ENCODE data around the gene ALDH3B2.
"Not testable (repeated sequence)": the region's sequence is repeated elsewhere in the genome, so short reads cannot be mapped to it uniquely, and the experiment has no call there.

ALDH3B2 gene

GRCh38 chr11:67685641-67686332 lies 11.4 kb upstream of the ALDH3B2 start:
- not testable (repeated sequence) for DNase-seq

GRCh38 chr11:67682126-67683034 lies 8.0 kb upstream of the ALDH3B2 start:
- DNase-seq, result not testable (repeated sequence)

GRCh38 chr11:67680696-67681470 lies 6.5 kb upstream of the ALDH3B2 start:
- DNase-seq, result no peak

GRCh38 chr11:67675058-67675747 lies 780 bp upstream of the ALDH3B2 start:
- no peak for DNase-seq

GRCh38 chr11:67673902-67674301 lies 521 bp downstream of the ALDH3B2 start:
- no peak for DNase-seq

GRCh38 chr11:67673358-67673757 lies 1.1 kb downstream of the ALDH3B2 start:
- no peak for DNase-seq

GRCh38 chr11:67671211-67671520 lies 3.3 kb downstream of the ALDH3B2 start:
- no peak for DNase-seq

GRCh38 chr11:67670316-67671210 lies 3.9 kb downstream of the ALDH3B2 start:
- DNase-seq, result no peak

GRCh38 chr11:67668192-67668551 lies 6.3 kb downstream of the ALDH3B2 start:
- DNase-seq, result no peak

GRCh38 chr11:67667490-67668191 lies 6.8 kb downstream of the ALDH3B2 start:
- DNase-seq, result no peak

GRCh38 chr11:67666676-67667489 lies 7.5 kb downstream of the ALDH3B2 start:
- no peak for DNase-seq

- no peak for DNase-seq
These were observed 8.1 kb downstream of the ALDH3B2 start for GRCh38 chr11:67666303-67666645.

- DNase-seq, result no peak
These were observed 8.7 kb downstream of the ALDH3B2 start for GRCh38 chr11:67665541-67666302.

- no peak for DNase-seq
These were observed 9.5 kb downstream of the ALDH3B2 start for GRCh38 chr11:67664696-67665540.

GRCh38 chr11:67664213-67664585 lies 10.2 kb downstream of the ALDH3B2 start:
- DNase-seq, result no peak

- no peak for DNase-seq
These were observed 10.8 kb downstream of the ALDH3B2 start for GRCh38 chr11:67663532-67664212.

- DNase-seq, result no peak
These were observed 11.4 kb downstream of the ALDH3B2 start for GRCh38 chr11:67662835-67663531.

Data from CD4-positive, alpha-beta T cell treated with Interleukin-21 for 1 hour (primary cell).